Measurements from ENCODE around the gene IL36B.

- TF ChIP-seq CTCF (IDR thresholded peaks at IDR 0.05): no peak
- no peak for TF ChIP-seq POLR2A (IDR thresholded peaks at IDR 0.05)
- TF ChIP-seq EP300 (IDR thresholded peaks at IDR 0.05): no peak
- no peak for TF ChIP-seq POLR2AphosphoS5 (IDR thresholded peaks at IDR 0.05)
These were observed 25.0 kb downstream of the IL36B start for GRCh38 chr2:113027691-113028090.
